NCI-H2196 (cell line): ENCODE data around the gene POLA1.

Source experiments
- DNase-seq: peaks from one replicate; lab custom pipeline; 2025; ENCODE audit not compliant: unreplicated experiment; lab: John Stamatoyannopoulos, UW

The POLA1 gene

DNA sequence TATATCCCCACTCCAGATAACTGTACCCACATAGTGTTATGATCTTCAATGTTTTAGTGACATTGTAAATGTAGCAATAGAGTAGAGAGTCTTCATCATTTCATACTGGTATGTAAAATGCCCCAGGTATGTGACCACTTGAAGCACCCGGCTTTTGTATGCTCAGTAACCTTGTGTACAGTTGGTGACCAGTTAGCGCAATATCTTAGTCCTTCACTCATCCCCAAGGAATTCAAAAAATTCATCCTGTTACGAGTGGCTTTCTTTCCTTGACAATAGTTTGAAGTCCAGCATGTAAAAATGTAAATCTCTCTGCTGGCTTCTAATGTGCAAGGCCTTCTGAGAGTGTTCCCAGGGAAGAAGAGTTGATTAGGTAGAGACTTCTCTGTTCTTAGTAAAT, 176.4 kb downstream of the POLA1 start:
- DNase-seq: no peak

GRCh38 chrX:24874604-24875247, 181.0 kb downstream of the POLA1 start:
- DNase-seq: no peak

DNA sequence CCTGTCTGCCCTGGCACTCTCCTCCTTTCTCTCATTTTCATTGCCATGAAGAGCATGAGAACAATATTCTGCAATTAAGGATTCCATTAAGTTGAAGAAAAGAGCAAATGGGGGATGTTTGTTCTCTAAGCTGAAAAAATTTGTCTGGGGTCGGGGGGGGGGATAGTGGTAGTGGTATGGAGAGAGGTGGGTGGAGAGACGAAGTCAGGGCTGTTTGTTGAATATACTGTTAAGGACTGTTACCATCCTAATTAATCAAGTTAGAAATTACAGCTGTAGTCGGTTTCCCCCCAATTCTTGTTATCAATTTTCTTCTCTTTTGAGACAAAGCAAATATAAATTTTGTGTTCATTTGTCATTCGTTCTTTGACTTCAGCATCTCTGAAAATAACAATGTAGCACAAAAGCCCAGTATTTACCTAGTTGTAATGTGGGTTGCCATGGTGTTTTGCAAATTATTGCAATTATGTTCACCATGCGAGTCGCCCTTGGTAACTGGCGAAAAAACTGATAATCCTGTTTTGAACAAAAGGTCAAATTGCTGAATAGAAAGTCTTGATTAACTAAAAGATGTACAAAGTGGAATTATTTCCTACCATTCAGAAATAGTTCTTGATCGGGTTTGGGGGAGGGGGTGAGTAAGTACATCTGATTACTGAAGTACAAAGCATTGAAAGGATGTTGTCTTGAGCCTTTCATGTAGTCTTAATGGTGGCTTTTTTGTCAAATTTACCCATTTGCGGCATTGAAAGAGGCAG, 183.0 kb downstream of the POLA1 start:
- DNase-seq: no peak

- no peak for DNase-seq
Observed at GRCh38 chrX:24877288-24877664, 183.6 kb downstream of the POLA1 start.

DNA sequence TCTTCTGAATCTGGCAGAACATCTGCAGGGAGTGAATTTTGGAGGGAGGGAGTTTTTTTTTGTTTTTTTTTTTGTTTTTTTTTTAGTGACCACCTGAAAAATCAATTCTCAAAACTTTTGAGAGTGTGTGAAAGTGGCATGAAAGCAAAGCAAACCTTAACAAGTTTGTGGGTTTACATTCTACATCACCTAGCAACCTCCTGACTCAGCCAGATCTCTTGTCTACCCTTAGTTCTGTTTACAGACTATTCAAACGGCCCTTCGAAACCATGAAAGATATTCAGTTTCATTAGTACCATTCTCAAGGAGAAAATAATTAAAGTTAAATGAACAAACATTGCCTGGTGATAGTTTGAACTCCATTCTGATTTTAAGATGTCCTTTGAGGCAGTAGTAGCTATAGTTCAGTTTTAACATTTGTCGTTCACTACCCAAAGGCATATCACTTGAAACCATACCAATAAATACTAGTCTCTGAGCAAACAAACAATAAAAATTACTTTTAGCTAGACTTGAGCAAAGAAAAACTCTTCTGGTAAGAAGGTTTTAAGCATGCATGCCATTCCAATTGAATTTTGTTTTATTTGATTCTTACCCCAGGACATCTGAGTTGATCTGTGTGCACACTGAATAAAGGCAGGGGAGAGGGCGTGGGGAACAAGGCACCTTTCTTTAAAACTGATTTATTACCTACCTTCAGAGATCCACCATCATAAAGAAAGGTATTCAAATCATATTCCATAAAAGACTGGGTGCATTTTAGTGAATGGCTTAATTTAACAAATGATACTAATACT, 184.3 kb downstream of the POLA1 start:
- DNase-seq: no peak

GRCh38 chrX:24879679-24880078, 186.0 kb downstream of the POLA1 start:
- DNase-seq: no peak

DNA sequence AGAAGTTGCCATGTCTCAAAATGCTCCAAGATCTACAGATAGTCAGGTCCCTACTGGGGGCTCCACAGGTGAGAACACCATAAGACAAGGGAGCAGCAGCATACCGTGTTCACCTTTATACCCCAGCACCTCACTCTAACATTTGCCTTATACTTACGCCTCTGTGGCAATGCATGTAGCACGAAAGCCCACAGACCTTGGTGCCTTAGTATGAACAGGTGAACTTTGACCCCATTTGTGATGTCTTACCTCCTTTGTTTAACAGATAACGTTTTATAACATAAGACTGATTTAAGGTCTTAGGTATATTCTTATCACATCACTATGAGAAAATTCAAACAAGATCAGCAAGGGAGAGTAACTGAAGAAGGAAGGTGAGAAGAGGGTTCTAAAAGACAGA, 193.2 kb downstream of the POLA1 start:
- no peak for DNase-seq

DNA sequence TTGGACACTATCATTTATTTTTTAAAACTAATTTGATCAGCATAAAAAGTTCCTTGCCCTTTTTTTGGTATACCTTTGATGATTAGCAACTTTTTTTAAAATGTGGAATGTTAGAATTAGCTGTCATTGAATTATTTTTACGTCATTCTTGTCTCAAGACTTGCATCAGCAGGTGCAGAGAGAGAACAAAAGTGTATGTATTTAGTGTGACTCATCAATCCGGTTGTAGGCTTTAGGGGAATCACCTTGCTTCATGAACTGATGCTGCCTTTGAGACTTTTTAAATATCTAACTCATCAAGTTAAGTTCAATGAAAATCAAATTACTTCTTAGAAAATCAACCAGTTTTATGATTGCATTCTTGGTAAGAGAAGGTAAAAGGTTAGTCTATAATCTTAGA, 197.0 kb downstream of the POLA1 start:
- DNase-seq: no peak

DNA sequence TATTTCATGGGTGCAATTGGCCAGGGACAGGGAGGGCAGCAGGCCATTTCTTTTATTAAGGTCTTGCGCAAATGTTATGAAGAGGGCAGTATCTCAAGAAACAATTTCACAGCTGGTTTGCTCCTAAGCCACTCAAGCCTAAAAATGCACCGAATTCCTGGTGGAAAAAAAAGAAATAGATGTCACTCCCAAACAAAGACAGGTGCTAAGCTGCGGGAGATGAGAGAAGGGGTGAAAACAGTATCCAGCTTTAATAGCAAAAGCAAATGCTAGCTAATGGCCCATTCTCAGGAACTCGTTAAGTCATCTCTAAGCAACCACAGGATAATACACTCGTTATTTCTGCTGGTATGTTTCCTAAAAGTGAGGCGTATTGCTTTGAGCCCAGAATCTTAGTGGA, 205.7 kb downstream of the POLA1 start:
- no peak for DNase-seq

DNA sequence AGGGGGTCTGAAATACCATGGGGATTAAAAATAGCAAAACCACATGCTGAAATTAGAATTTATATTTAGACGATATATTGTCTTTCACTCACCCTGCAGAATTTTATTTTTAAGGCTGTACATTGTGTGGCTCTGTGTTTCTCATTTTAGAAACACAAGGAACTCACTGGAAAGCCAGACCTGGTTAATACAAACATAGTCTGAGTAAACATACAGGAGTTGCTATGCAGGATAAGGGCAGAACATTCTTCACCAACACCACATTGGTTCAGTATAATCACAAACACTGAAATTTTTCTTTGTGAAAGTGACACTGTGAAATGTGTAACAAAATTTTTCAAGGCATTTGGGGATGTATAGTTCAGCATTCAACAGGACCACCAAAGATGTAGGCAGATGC, 206.5 kb downstream of the POLA1 start:
- no peak for DNase-seq

DNA sequence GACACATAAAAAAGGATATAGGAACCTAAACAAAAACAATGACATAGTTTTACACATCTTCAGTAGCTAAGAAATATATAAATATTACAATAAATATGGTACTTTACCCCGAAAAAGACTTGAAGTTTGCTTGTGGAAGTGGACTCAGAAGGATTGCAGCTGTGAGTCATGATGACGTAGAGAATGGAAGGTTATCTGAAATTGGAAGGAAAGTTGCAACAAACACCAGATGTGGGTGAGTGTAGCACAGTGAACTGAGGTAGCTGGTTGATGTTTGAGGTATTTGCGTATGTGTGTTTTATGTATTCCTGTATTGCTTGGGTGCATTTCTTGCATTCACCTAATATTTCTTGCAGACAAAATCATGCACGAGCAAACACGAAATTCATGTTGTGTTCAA, 209.1 kb downstream of the POLA1 start:
- no peak for DNase-seq

DNA sequence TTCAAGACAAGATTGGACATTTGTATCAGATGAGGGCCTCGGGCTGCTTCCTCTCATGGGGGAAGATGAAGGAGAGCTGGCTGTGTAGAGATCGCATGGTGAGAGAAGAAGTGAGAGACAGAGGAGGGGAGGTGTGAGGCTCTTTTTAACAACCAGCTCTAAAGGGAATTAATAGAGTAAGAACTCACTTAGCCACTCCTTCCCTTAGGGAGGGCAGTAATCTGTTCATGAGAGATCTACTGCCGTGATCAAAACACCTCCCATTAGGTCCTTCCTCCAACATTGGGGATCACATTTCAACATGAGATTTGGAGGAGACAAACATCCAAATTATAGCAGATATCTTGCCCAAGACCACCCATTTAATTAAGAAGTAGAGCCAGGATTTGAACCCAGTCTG, 225.0 kb downstream of the POLA1 start:
- DNase-seq: no peak

GRCh38 chrX:24920769-24921168, 227.1 kb downstream of the POLA1 start:
- no peak for DNase-seq

DNA sequence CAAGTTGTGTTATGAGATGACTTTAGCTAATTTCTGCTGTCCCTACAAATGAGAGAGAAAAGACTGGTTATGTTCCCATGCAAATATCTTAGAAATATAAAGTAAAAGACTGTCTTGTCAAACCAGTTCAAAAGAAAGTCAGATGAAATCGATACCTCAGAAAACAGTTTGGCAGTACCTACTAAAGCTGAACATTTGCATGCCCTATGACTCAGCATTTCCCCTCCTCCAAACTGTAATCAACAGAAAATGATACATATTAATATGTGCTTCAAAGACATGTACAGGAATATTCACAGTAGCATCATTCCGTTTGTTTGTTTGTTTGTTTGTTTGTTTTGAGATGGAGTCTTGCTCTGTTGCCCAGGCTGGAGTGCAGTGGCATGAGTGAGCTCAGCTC, 231.7 kb downstream of the POLA1 start:
- no peak for DNase-seq

- DNase-seq: no peak
Observed at GRCh38 chrX:24927372-24927771, 233.7 kb downstream of the POLA1 start.

- no peak for DNase-seq
Observed at GRCh38 chrX:24928114-24928513, 234.4 kb downstream of the POLA1 start.

GRCh38 chrX:24934279-24934678, 240.6 kb downstream of the POLA1 start:
- DNase-seq: no peak

DNA sequence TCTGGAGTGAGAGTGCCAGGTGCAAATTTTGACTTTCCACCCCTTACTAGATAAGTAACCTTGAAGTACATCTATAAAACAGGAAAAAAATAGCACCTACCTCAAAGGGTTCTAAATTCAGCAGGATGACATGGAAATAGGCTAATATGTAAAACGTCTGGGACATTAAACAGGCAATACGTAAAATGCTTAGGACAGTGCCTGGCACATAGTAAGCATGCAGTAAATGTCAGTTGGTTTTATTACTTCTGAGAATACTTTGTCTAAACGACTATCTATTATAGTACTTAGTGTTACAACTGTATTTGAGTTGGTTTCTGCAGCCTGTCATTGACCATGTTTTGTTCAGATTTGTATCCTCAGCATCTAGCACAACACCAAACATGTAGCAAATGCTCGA, 251.3 kb downstream of the POLA1 start:
- DNase-seq: no peak

DNA sequence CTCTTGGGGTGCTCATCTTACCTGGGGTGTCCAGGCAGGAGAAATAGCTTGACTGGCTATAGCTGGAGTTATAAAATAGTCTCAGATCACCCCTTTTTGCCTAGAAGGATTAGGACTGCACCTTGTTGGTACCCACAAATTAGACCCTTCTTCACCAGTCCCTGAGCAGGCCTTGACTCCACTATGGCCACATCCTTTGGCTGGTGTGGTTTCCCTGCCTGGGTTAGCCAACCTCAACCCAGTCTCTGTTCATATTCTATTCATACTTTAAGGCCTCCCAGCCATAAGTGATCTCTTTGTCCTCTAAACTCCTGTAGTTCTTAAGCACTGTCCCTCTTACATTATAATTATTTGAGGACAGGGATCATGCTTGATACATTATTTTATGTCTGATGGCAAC, 252.7 kb downstream of the POLA1 start:
- no peak for DNase-seq

- DNase-seq: no peak
Observed at GRCh38 chrX:24954732-24955131, 261.0 kb downstream of the POLA1 start.

DNA sequence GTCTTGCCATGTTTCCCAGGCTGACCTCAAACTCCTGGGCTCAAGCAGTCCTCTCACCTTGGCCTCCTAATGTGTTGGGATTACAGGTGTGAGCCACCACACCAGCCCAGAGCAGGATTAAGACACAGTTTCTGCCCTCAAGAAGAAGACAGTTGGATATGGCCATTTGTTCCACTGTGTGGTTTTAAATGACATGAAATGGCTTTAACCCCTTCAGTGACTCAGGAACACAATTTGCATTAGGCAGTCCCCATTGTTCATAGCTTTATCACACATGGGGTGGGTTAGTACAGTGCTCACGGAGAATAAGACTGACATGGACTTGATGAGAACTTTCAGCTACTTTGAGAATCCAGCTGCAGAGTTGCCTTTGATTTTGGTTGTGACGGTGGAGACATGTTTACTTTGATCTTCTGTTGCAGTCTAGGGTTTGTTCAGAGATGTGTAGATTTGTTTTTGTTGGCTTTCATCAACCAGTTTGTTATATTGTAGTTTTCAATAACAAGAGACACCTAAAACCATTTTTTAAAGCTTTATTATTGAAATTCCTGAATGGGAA, 261.7 kb downstream of the POLA1 start:
- DNase-seq: no peak

GRCh38 chrX:24956828-24957227, 263.1 kb downstream of the POLA1 start:
- no peak for DNase-seq
